Measurements from ENCODE around the gene CELSR2.

DNA sequence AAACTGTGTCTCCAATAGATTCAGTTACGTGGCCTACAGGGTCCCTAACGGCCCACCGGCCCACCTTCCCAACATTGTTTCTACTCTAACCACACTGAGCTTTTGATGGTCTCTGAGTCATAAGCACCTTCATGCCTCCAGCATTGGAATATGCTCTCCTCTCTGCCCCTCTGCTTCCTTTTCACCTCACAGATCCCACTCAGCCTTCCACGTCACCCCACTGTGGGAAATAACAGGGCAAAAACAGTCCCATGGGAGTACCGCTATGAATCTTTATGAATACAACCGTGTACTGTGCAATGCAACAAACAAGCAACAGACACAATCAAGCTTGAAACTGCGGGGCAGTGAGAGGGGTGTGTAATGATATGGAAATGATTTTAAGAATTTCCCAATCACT lies 40.9 kb upstream of the CELSR2 start:
- TF ChIP-seq, protein P1, sequence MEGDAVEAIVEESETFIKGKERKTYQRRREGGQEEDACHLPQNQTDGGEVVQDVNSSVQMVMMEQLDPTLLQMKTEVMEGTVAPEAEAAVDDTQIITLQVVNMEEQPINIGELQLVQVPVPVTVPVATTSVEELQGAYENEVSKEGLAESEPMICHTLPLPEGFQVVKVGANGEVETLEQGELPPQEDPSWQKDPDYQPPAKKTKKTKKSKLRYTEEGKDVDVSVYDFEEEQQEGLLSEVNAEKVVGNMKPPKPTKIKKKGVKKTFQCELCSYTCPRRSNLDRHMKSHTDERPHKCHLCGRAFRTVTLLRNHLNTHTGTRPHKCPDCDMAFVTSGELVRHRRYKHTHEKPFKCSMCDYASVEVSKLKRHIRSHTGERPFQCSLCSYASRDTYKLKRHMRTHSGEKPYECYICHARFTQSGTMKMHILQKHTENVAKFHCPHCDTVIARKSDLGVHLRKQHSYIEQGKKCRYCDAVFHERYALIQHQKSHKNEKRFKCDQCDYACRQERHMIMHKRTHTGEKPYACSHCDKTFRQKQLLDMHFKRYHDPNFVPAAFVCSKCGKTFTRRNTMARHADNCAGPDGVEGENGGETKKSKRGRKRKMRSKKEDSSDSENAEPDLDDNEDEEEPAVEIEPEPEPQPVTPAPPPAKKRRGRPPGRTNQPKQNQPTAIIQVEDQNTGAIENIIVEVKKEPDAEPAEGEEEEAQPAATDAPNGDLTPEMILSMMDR (conservative IDR thresholded peaks at IDR 0.05; ENCODE audit: low read length), result no peak
- TF ChIP-seq EZH2phosphoT487 (IDR thresholded peaks at IDR 0.05; ENCODE audit: borderline replicate concordance, low read depth, low read length), result no peak

All from OCI-LY7 (cell line).